Activated CD4-positive, alpha-beta T cell treated with anti-CD3 and anti-CD28 coated beads for 24 hours (primary cell): ENCODE results near the gene S100A13.

Source experiments
- DNase-seq, 2 donors: peaks; one replicate each; pipeline ENCODE4 v3.0.0-alpha.2; 2020; ENCODE audit warnings: low read depth in 2 of 2

Gene S100A13

DNA sequence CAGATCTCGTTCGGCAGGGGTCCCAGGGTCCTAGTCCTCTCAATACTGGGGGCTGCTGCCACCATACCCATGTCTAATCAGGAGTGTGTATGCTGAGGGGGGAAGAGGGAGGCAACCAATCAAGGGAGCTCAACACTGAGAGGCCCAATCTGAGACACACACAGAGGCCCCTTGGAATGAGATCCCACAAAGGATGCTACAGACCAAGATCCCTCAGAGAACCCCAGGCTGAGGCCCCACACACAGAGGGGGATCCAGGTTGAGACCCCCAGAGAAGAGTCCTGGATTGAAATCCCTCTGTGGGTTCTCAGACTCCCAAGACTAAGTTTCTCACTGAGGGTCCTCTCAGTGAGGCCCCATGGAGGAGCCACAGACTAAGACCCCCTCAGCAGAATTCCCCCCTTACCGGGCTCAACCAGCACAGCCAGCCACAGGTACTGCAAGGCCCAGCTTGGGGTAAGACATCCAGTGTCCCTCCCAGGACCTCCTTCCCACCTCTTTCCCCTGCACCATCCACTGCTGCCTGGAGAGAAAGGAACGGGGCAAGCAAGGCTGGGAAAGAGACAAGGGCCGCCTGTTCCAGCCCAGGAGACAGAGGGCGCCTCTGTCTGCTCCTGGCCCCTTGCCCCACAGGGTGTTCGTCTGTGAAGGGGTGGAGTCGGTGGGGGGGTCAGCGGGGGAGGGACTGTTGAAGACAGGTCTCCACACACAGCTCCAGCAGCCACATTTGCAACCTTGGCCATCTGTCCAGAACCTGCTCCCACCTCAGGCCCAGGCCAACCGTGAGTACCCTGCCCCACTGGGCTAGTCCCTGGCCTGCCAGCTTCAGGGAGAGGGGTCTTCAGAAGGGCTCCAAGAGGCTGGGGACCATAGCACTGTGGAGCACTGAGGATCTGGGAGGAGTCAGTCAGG, 666 bp upstream of the S100A13 start, which contains the start of gene S100A1:
S100A1 (plus strand) TSS at position 720 of the 912 bp plus-strand sequence. CDS start 2,088 bp downstream, outside the sequence.
- DNase-seq, result no peak

GRCh38 chr1:153626477-153626903, 815 bp downstream of the S100A13 start:
- DNase-seq, result no peak

GRCh38 chr1:153624965-153625611, 2.2 kb downstream of the S100A13 start:
- DNase-seq, result no peak

DNA sequence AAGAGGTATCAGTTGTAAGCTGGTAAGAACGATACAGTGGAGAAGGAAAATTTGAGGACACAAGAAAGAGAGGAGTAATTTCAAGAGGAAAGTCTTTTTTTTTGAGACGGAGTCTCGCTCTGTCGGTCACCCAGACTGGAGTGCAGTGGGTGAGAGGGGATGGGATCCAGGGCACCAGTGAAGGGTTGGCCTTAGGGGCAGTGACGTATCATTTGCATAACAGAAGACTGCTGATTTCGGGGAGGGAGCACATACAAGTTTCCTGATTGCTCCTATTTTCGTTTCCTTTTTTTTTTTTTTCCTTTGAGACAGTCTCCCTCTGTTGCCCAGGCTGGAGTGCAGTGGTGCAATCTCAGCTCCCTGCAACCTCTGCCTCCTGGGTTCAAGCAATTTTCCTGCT, 4.2 kb downstream of the S100A13 start:
- DNase-seq, result no peak

DNA sequence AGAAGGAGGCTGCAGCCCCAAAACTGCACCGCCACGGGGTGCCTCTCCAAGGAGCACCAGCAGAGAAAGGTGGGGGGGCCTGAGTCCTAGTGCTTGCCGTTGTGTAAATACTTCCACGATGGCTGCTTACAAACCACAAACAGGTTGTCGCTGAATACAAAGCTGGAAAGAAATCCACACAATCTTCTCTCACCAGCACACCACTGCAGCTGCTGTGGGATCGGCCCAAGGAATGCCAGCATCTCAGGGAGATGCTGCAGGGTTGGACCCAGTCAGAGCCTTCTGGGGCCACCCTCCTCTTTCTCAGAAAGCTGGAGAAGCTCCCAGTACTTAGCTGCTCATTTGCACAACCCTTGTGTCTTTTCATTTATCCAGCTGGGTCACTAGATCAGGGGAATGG, 8.1 kb downstream of the S100A13 start:
- DNase-seq, result no peak

- DNase-seq, result peak in 1 of 2 donors; percentile 70
These were observed 9.6 kb downstream of the S100A13 start for GRCh38 chr1:153617663-153618062.

DNA sequence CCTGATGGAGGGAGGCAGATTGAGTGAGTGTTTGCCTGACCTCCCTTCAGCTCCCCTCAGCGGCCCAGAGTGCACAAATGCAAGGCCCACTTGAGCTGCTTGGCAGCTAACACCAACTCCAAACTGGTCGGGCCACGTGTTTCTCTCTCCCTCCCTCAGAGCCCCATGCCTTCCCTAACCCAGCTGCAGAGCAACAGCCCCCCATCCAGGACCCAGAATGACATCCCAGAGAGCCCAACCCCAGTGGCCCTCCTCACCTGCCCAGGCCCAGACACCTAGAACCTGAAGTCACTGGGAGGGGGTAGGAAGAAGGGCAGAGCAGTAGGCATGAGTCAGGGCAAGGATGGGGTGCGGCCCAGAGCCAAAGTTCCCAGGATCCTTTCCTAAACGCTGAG, 10.4 kb downstream of the S100A13 start:
- DNase-seq, result no peak

DNA sequence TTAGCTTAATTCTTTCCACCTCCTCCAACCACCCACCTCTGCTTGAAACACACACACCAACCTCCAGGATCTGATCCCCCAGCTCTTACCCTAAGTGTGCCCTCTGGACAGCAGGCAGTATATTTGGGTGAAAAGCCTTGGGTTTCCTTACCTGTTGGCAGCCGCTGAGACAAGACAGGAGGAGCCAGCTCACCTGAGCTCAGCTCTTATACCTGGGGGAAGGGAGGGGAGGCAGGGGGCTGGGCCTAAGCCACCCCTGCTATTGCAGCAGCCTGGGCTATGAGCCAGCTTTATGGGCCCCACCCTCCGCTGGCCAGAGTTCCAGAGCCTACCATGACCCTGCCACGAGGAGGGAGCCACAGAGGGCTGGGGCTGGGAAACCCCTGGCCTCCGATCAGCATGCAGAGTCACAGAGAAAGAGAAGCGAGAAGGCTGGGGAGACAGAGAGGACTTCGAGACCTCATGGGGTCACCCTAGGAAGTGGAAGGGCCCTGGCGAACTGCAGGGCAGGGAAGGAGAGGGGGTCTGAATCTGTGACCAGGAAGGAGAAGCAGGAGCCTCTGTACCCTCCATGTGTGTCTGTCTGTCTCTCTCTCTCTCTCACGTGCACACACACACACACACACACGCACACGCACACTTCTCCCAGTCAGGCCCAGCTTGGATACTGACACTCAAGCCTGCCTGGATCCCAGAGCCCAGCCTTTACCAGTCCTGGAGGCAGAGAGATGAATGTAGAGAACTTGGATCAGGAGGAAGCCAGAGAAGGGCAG, 11.0 kb downstream of the S100A13 start, which contains the start of gene S100A14:
S100A14 (minus strand) TSS at position 182 of the 773 bp plus-strand sequence. CDS start 467 bp downstream, outside the sequence.
- DNase-seq, result no peak

DNA sequence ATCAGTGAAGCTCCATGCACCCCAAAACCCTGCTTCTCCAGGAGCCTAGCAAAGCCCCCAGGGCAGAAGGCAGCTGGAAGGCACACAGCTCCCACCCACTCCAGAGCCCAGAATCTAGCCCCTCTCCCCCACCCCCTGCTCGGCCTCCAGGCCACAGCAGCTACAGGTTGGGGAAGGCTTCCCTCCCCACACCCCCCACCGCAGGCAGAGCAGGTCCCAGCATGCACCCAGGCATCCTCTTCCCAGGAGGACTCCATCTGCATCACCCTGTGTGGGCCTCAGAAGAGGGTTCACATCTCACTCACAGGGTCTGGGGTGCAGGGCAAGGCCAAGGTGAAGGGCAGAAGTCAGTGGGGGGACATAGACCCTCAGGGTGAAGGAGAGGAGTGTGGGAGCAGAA, 11.9 kb downstream of the S100A13 start:
- no peak for DNase-seq

DNA sequence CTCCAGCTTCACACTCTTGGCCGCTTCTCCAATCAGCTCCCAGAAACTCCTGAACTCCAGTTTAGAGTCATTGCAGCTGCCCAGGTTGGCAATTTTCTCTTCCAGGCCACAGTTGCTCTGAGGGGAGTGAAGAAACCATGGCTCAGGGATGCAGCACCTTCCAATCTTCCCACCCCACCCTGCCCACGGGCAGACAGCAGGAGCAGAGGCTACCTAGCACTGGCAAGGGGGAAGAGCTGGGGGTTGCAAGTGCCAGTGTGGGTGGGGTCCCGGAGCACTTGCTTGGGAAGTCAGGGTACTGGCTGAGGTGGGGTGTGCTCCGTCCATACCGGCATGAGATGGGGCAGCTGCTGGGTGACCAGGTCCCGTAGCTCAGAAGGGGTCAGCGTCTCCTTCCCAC, 12.4 kb downstream of the S100A13 start:
- no peak for DNase-seq

DNA sequence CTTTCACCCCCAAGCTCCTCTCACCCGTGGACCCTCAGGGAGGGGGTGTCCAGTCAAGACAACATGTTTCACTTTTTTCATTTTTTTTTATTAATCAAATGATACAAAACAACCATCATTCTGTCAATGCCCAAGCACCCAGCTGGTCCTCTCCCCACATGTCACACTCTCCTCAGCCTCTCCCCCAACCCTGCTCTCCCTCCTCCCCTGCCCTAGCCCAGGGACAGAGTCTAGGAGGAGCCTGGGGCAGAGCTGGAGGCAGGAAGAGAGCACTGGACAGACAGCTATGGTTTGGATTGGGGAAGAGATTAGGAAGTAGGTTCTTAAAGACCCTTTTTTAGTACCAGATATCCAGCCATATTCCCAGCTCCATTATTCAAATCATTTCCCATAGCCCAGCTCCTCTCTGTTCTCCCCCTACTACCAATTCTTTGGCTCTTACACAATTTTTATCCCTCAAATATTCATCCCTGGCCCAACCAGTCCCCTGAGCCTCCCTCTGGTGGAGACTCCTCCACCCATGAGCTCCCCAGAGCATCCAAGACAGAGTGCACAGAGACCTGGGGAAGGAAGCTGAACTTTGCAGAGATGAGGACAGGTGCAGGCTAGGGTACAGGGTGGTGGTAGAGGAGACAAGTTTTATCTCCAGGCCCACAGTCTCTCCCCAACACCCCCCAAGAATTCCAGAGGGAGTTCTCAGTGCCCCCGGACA, 13.0 kb downstream of the S100A13 start:
- no peak for DNase-seq

DNA sequence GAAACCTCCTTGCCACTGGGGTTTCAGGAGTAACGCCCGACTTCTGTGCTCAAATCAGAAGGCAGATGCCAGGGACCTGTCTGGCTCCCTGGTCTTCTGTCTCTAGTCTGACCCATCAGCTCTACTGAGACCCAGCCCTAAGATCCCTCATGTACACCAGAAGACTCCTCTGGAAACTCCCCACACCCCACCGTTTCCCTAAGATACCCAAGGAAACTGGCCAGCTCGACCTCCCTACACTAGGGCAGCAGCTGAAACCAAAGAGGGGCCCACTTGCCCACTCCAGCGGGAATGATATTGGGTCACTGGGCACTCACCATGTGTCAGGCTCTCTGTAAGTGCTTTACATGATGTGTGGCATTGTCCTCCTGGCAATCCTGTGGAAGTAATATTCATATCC, 13.9 kb downstream of the S100A13 start:
- DNase-seq, result no peak

GRCh38 chr1:153612755-153613331, 14.5 kb downstream of the S100A13 start, which contains the start of gene S100A16:
TSS of gene S100A16 (minus strand) at chr1:153613137. CDS start at chr1:153608151, 4,986 bp downstream.
- no peak for DNase-seq

DNA sequence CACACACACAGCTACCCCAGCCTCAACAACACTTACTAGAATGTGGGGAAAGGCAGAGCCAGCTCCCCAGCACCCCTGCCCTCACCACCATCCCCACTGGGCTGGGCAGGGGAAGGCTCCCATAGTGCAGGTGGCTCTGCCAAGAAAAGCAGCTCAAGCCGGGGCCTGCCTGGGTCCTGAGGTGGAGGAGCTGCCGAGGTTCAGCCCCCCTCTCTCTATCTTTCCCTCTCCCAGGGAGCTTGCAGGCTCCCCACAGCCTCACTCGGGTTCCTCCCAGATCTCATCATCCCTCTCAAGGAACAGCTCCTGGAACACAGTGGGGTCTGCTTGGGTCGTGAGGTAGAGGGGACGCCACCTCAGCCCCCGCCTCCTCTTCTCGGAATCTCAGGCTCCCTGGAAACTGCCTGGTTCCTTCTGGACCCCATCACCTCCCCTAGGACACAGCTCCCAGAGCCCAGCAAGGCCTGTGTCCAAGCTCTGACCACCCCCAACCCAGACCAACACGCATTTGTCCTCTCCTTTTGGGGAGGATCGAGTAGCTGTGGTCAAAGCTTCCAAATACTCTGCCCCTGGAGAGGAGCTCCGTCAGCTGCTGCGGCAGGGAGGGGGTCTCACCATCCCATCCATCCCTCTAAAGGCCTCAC, 15.1 kb downstream of the S100A13 start:
- DNase-seq, result no peak

GRCh38 chr1:153611356-153611755, 15.9 kb downstream of the S100A13 start:
- DNase-seq, result no peak

- no peak for DNase-seq
These were observed 16.4 kb downstream of the S100A13 start for GRCh38 chr1:153610811-153611301.

- no peak for DNase-seq
These were observed 17.0 kb downstream of the S100A13 start for GRCh38 chr1:153610334-153610733.

GRCh38 chr1:153609585-153609907, 17.8 kb downstream of the S100A13 start:
- DNase-seq, result no peak

- no peak for DNase-seq
These were observed 18.3 kb downstream of the S100A13 start for GRCh38 chr1:153608742-153609584.
